ENCODE data around the gene FOXK2. TPM values are rescaled to one million over a fixed set of nuclear protein-coding genes. Genes with fewer than 3 reads are reported as not detected.
A peak's percentile ranks its signal among the peaks of the same experiment; 100 is the strongest.

The FOXK2 gene
- total and polyA plus RNA-seq, 2 of the 8 experiments (the other 6 are each of a cell fraction or from before 2014, with no cell fraction given), result 34.7 to 64.9 TPM

GRCh38 chr17:82614095-82614631 lies 94.6 kb downstream of the FOXK2 start:
- no peak overlapping the region for H2BK5ac ChIP-seq (ENCODE audit: low read depth, low read length)
- H2AK5ac ChIP-seq (ENCODE audit: low read depth, low read length), result no peak overlapping the region
- H4K91ac ChIP-seq (replicated peaks; ENCODE audit: insufficient read length, low read length), result no peak overlapping the region
- H2BK12ac ChIP-seq (ENCODE audit: low read depth, low read length), result no peak overlapping the region
- H4K5ac ChIP-seq (ENCODE audit: insufficient read length, low read depth, low read length), result no peak overlapping the region
- DNase-seq (ENCODE audit: low read depth in 1 of 2, low spot score in 2 of 2) (no peak), FAIRE-seq (no peak)
- H3K4me1 ChIP-seq (replicated peaks in 1 of 4; ENCODE audit: control insufficient read depth in 3 of 4, insufficient read depth in 4 of 4, low read length in 3 of 4), result 0 out of 7 replicates have a peak, but pooled peaks cover 0 to 1% (median 0%) of the 10 kb centered on the region in 4 experiments
- no peaks in the 10 kb centered on the region for H3K27me3 ChIP-seq (replicated peaks in 1 of 4; ENCODE audit: control insufficient read depth in 3 of 4, extremely low read depth in 1 of 4, insufficient read depth in 3 of 4, low read length in 3 of 4)
- H3K23ac ChIP-seq (ENCODE audit: insufficient read length), result no peak overlapping the region
- TF ChIP-seq TEAD4 (IDR thresholded peaks at IDR 0.05; ENCODE audit: low read depth, low read length) (no peak), GABPA (IDR thresholded peaks at IDR 0.05; ENCODE audit: borderline replicate concordance, insufficient read depth, low read length) (no peak), CHD2 (IDR thresholded peaks at IDR 0.05; ENCODE audit: low read length) (no peak), CTCF (IDR thresholded peaks at IDR 0.05; ENCODE audit: control extremely low read depth in 1 of 3, insufficient read depth in 1 of 3, low read depth in 1 of 3, low read length in 3 of 3) (0 out of 4 replicates have a peak, but pooled peaks of 1 of the 3 experiments have one; percentile 13)
- peaks cover 9 to 40% (median 28%) of the 10 kb centered on the region in 4 experiments; a peak in 7 of 8 replicates for H3K36me3 ChIP-seq (ENCODE audit: control insufficient read depth in 2 of 4, insufficient read depth in 4 of 4, low read length in 3 of 4)
- no peak overlapping the region for H2AFZ ChIP-seq (ENCODE audit: low read length)
- H3K56ac ChIP-seq (replicated peaks; ENCODE audit: insufficient read length, low read depth, low read length), result no peak overlapping the region
- H2BK15ac ChIP-seq (ENCODE audit: low read length), result no peak overlapping the region
- H3K4ac ChIP-seq (replicated peaks; ENCODE audit: insufficient read length, low read depth, low read length), result no peak overlapping the region
- H4K8ac ChIP-seq (ENCODE audit: extremely low read depth, insufficient read depth, low read length), result no peak overlapping the region
- H3K9me3 ChIP-seq (ENCODE audit: insufficient read depth in 2 of 2, low read depth in 1 of 2, low read length in 1 of 2), result no peaks in the 10 kb centered on the region
- ChIA-PET POLR2A (ENCODE audit: partially characterized antibody) (interaction anchor here (0.6 to 1.2 kb wide), 3 partner anchors 15 to 236 kb away, joined by 3 to 6 read pairs (median 3); no protein-coding TSS in a partner anchor), CTCF (ENCODE audit: partially characterized antibody) (interaction anchor here (0.6 to 3.8 kb wide), 5 partner anchors 11 to 585 kb away, joined by 3 to 18 read pairs (median 3); no protein-coding TSS in a partner anchor)
- H3K23me2 ChIP-seq (ENCODE audit: low read depth, low read length), result no peaks in the 10 kb centered on the region
- H3K4me2 ChIP-seq (ENCODE audit: insufficient read depth in 1 of 2, low read depth in 2 of 2, low read length in 2 of 2), result no peak overlapping the region
- no peak overlapping the region for H3K4me3 ChIP-seq (ENCODE audit: extremely low read depth in 1 of 4, insufficient read depth in 2 of 4, low read depth in 3 of 4, low read length in 4 of 4)
- H2BK120ac ChIP-seq (replicated peaks; ENCODE audit: low read depth, low read length), result no peak overlapping the region
- H3K9ac ChIP-seq (replicated peaks in 1 of 4; ENCODE audit: extremely low read depth in 1 of 4, low read depth in 3 of 4, low read length in 3 of 4), result 0 out of 7 replicates have a peak overlapping the region, but pooled peaks of 1 of the 4 experiments have one; percentile 1
- H3K79me1 ChIP-seq (ENCODE audit: low read depth, low read length), result no peaks in the 10 kb centered on the region
- no peak overlapping the region for H3K18ac ChIP-seq (ENCODE audit: extremely low read depth, low read length)
- no peaks in the 10 kb centered on the region for H3K79me2 ChIP-seq (ENCODE audit: control insufficient read depth in 1 of 2, insufficient read depth in 2 of 2, low read length in 2 of 2)
- WGBS, 2 experiments (ENCODE audit: extremely low coverage in 1 of 2, insufficient coverage in 1 of 2, insufficient read length in 1 of 2, insufficient replicate concordance in 2 of 2, low coverage in 1 of 2, low lambda C conversion rate in 2 of 2, missing lambda C conversion rate in 1 of 2), result 76% methylated on average over 4 of the region's 22 CpGs; no CpG with 5 or more reads in 1 of the 2 experiments
- H4K20me1 ChIP-seq (replicated peaks in 1 of 2; ENCODE audit: control insufficient read depth in 1 of 2, insufficient read depth in 2 of 2, low read length in 2 of 2), result peaks cover 4 to 6% of the 10 kb centered on the region in 2 experiments
- H2BK20ac ChIP-seq (ENCODE audit: low read length), result no peak overlapping the region
- no peak overlapping the region for H3K14ac ChIP-seq (ENCODE audit: insufficient read length)
- no peak overlapping the region for H3K27ac ChIP-seq (ENCODE audit: low read depth, low read length)
